Activated T-cell treated with anti-CD3 and anti-CD28 coated beads, Interleukin-2, amount 50 U/mL, for 24 hours (primary cell): ENCODE results near the gene ITPR3.

Experiments used
- DNase-seq: peaks from one replicate; pipeline ENCODE4 v3.0.0-alpha.2; 2020
- H3K27ac Mint-ChIP-seq: 2 replicates; pipeline ENCODE4 v1.8.0; 2020; ENCODE audit warnings: mild to moderate bottlenecking, mixed read lengths
- H3K27me3 Mint-ChIP-seq: 2 replicates; pipeline ENCODE4 v1.8.0; 2020; ENCODE audit warnings: mixed read lengths
- H3K36me3 Mint-ChIP-seq: 2 replicates; pipeline ENCODE4 v1.8.0; 2020; ENCODE audit warnings: low read depth, mixed read lengths
- H3K4me1 Mint-ChIP-seq: 2 replicates; pipeline ENCODE4 v1.8.0; 2020; ENCODE audit warnings: low read depth, mixed read lengths
- H3K4me3 Mint-ChIP-seq: 2 replicates; pipeline ENCODE4 v1.8.0; 2020; ENCODE audit warnings: mild to moderate bottlenecking, moderate library complexity, mixed read lengths
- H3K9me3 Mint-ChIP-seq: 2 replicates; pipeline ENCODE4 v1.8.0; 2020; ENCODE audit warnings: mixed read lengths

The ITPR3 gene

GRCh38 chr6:33670971-33671743 is 50.0 kb downstream of the ITPR3 start:
- peaks cover 94% of the 10 kb centered on the region for H3K36me3 Mint-ChIP-seq
- H3K4me3 Mint-ChIP-seq, result no peak overlapping the region
- H3K9me3 Mint-ChIP-seq, result no peaks in the 10 kb centered on the region
- H3K27me3 Mint-ChIP-seq, result no peaks in the 10 kb centered on the region
- peaks cover 13% of the 10 kb centered on the region for H3K4me1 Mint-ChIP-seq
- peak overlapping the region; percentile 15 for H3K27ac Mint-ChIP-seq
- no peak for DNase-seq

- no peak overlapping the region for H3K4me3 Mint-ChIP-seq
- H3K27ac Mint-ChIP-seq, result peak overlapping the region; percentile 15
- peaks cover 94% of the 10 kb centered on the region for H3K36me3 Mint-ChIP-seq
- no peaks in the 10 kb centered on the region for H3K9me3 Mint-ChIP-seq
- no peak for DNase-seq
- peaks cover 13% of the 10 kb centered on the region for H3K4me1 Mint-ChIP-seq
- H3K27me3 Mint-ChIP-seq, result no peaks in the 10 kb centered on the region
These were observed 50.6 kb downstream of the ITPR3 start for GRCh38 chr6:33671744-33672072.

GRCh38 chr6:33672808-33673207 is 51.7 kb downstream of the ITPR3 start:
- peaks cover 96% of the 10 kb centered on the region for H3K36me3 Mint-ChIP-seq
- DNase-seq, result no peak
- no peak overlapping the region for H3K27ac Mint-ChIP-seq
- no peaks in the 10 kb centered on the region for H3K9me3 Mint-ChIP-seq
- no peaks in the 10 kb centered on the region for H3K27me3 Mint-ChIP-seq
- H3K4me1 Mint-ChIP-seq, result peaks cover 13% of the 10 kb centered on the region
- no peak overlapping the region for H3K4me3 Mint-ChIP-seq

- Mint-ChIP-seq H3K4me1 (peaks cover 3% of the 10 kb centered on the region), H3K27me3 (no peaks in the 10 kb centered on the region), H3K36me3 (peaks cover 96% of the 10 kb centered on the region), H3K9me3 (no peaks in the 10 kb centered on the region), H3K4me3 (no peak overlapping the region), H3K27ac (no peak overlapping the region)
- DNase-seq, result no peak
These were observed 52.7 kb downstream of the ITPR3 start for GRCh38 chr6:33673851-33674250.

GRCh38 chr6:33675968-33676367 is 54.8 kb downstream of the ITPR3 start:
- Mint-ChIP-seq H3K4me3 (no peak overlapping the region), H3K4me1 (no peaks in the 10 kb centered on the region), H3K27me3 (no peaks in the 10 kb centered on the region), H3K27ac (peak overlapping the region; percentile 40), H3K36me3 (peaks cover 96% of the 10 kb centered on the region), H3K9me3 (no peaks in the 10 kb centered on the region)
- no peak for DNase-seq

- Mint-ChIP-seq H3K9me3 (no peaks in the 10 kb centered on the region), H3K27ac (peak overlapping the region; percentile 40), H3K27me3 (no peaks in the 10 kb centered on the region), H3K4me3 (no peak overlapping the region), H3K4me1 (no peaks in the 10 kb centered on the region), H3K36me3 (peaks cover 96% of the 10 kb centered on the region)
- no peak for DNase-seq
These were observed 55.5 kb downstream of the ITPR3 start for GRCh38 chr6:33676416-33677142.

GRCh38 chr6:33677143-33677660 is 56.1 kb downstream of the ITPR3 start:
- Mint-ChIP-seq H3K4me3 (no peak overlapping the region), H3K4me1 (no peaks in the 10 kb centered on the region), H3K9me3 (no peaks in the 10 kb centered on the region), H3K27ac (peak overlapping the region; percentile 13), H3K36me3 (peaks cover 95% of the 10 kb centered on the region), H3K27me3 (no peaks in the 10 kb centered on the region)
- no peak for DNase-seq

GRCh38 chr6:33677689-33678088 is 56.6 kb downstream of the ITPR3 start:
- H3K36me3 Mint-ChIP-seq, result peaks cover 96% of the 10 kb centered on the region
- peak overlapping the region; percentile 13 for H3K27ac Mint-ChIP-seq
- no peaks in the 10 kb centered on the region for H3K27me3 Mint-ChIP-seq
- no peak overlapping the region for H3K4me3 Mint-ChIP-seq
- no peak for DNase-seq
- H3K9me3 Mint-ChIP-seq, result no peaks in the 10 kb centered on the region
- H3K4me1 Mint-ChIP-seq, result peaks cover 4% of the 10 kb centered on the region

- H3K27ac Mint-ChIP-seq, result no peak overlapping the region
- H3K4me1 Mint-ChIP-seq, result peaks cover 11% of the 10 kb centered on the region
- H3K9me3 Mint-ChIP-seq, result no peaks in the 10 kb centered on the region
- H3K36me3 Mint-ChIP-seq, result peaks cover 96% of the 10 kb centered on the region
- H3K4me3 Mint-ChIP-seq, result no peak overlapping the region
- H3K27me3 Mint-ChIP-seq, result no peaks in the 10 kb centered on the region
- no peak for DNase-seq
These were observed 57.3 kb downstream of the ITPR3 start for GRCh38 chr6:33678233-33678931.

GRCh38 chr6:33678932-33679490 is 57.9 kb downstream of the ITPR3 start:
- peaks cover 98% of the 10 kb centered on the region for H3K36me3 Mint-ChIP-seq
- no peak overlapping the region for H3K27ac Mint-ChIP-seq
- H3K4me1 Mint-ChIP-seq, result peaks cover 14% of the 10 kb centered on the region
- no peaks in the 10 kb centered on the region for H3K27me3 Mint-ChIP-seq
- no peaks in the 10 kb centered on the region for H3K9me3 Mint-ChIP-seq
- H3K4me3 Mint-ChIP-seq, result no peak overlapping the region
- DNase-seq, result no peak

- Mint-ChIP-seq H3K4me1 (peaks cover 14% of the 10 kb centered on the region), H3K27me3 (no peaks in the 10 kb centered on the region), H3K9me3 (no peaks in the 10 kb centered on the region), H3K27ac (no peak overlapping the region), H3K4me3 (no peak overlapping the region), H3K36me3 (peaks cover 99% of the 10 kb centered on the region)
- DNase-seq, result no peak
These were observed 58.6 kb downstream of the ITPR3 start for GRCh38 chr6:33679761-33680160.

- H3K27me3 Mint-ChIP-seq, result no peaks in the 10 kb centered on the region
These were observed 61.2 kb downstream of the ITPR3 start for GRCh38 chr6:33682341-33682740.

GRCh38 chr6:33683051-33683571 is 62.0 kb downstream of the ITPR3 start:
- peak; percentile 46 for DNase-seq
- Mint-ChIP-seq H3K4me3 (no peak overlapping the region), H3K27me3 (no peaks in the 10 kb centered on the region), H3K4me1 (peaks cover 14% of the 10 kb centered on the region), H3K36me3 (peaks cover 99% of the 10 kb centered on the region), H3K27ac (peak overlapping the region; percentile 79), H3K9me3 (no peaks in the 10 kb centered on the region)

More at GRCh38 chr6:33682341-33682740, 61.2 kb downstream of the ITPR3 start:
- no peak overlapping the region for H3K4me3 Mint-ChIP-seq
- no peak for DNase-seq
- peak overlapping the region; percentile 79 for H3K27ac Mint-ChIP-seq
- H3K4me1 Mint-ChIP-seq, result peaks cover 14% of the 10 kb centered on the region
- H3K9me3 Mint-ChIP-seq, result no peaks in the 10 kb centered on the region
- H3K36me3 Mint-ChIP-seq, result peaks cover 99% of the 10 kb centered on the region
